ENCODE measurements around the gene C2orf74. TPM values are rescaled to one million over a fixed set of nuclear protein-coding genes. Genes with fewer than 3 reads are reported as not detected.

Gene C2orf74
- polyA plus RNA-seq, 1 donor (not counting 4 experiments of a cell fraction or from before 2014, with no cell fraction given): 24.3 TPM

- no peaks in the 10 kb centered on the region for H3K36me3 ChIP-seq (ENCODE audit: control insufficient read depth in 2 of 2, extremely low read depth in 1 of 2, insufficient read depth in 2 of 2, low read length in 2 of 2)
- H3K4me3 ChIP-seq (ENCODE audit: control insufficient read depth in 2 of 3, extremely low read depth in 1 of 3, insufficient read depth in 2 of 3, low read depth in 1 of 3, low read length in 3 of 3): no peak overlapping the region
- H3K27ac ChIP-seq (ENCODE audit: control insufficient read depth, insufficient read depth, low read length): no peak overlapping the region
- H3K4me2 ChIP-seq (ENCODE audit: control insufficient read depth, extremely low read depth, insufficient read depth, low read depth, low read length): no peak overlapping the region
- H3K9ac ChIP-seq (ENCODE audit: control insufficient read depth, extremely low read depth, insufficient read depth, low read length): no peak overlapping the region
- DNase-seq (ENCODE audit: low read depth, low spot score): no peak
- FAIRE-seq: no peak
- no peaks in the 10 kb centered on the region for H3K79me2 ChIP-seq (ENCODE audit: control insufficient read depth, insufficient read depth, low read length)
- no peaks in the 10 kb centered on the region for H3K27me3 ChIP-seq (ENCODE audit: control insufficient read depth, extremely low read depth, insufficient read depth, low read length)
- no peaks in the 10 kb centered on the region for H3K9me3 ChIP-seq (ENCODE audit: control insufficient read depth, low read depth, low read length)
- H3K9me1 ChIP-seq (ENCODE audit: control insufficient read depth, extremely low read depth, insufficient read depth, low read length): no peaks in the 10 kb centered on the region
- H4K20me1 ChIP-seq (ENCODE audit: control insufficient read depth, extremely low read depth, insufficient read depth, low read length): no peaks in the 10 kb centered on the region
- H3K4me1 ChIP-seq (ENCODE audit: control insufficient read depth, extremely low read depth, insufficient read depth, low read length): no peaks in the 10 kb centered on the region
- H2AFZ ChIP-seq (ENCODE audit: control insufficient read depth, low read length): no peak overlapping the region
- dilution Hi-C loops (cut with MboI; ENCODE audit: extremely low pct_ligation_motif_present, low sequenced_read_pairs): no loop called here
- no peak for TF ChIP-seq EZH2 (IDR thresholded peaks at IDR 0.05; ENCODE audit: low read length)
- TF ChIP-seq, protein P1, sequence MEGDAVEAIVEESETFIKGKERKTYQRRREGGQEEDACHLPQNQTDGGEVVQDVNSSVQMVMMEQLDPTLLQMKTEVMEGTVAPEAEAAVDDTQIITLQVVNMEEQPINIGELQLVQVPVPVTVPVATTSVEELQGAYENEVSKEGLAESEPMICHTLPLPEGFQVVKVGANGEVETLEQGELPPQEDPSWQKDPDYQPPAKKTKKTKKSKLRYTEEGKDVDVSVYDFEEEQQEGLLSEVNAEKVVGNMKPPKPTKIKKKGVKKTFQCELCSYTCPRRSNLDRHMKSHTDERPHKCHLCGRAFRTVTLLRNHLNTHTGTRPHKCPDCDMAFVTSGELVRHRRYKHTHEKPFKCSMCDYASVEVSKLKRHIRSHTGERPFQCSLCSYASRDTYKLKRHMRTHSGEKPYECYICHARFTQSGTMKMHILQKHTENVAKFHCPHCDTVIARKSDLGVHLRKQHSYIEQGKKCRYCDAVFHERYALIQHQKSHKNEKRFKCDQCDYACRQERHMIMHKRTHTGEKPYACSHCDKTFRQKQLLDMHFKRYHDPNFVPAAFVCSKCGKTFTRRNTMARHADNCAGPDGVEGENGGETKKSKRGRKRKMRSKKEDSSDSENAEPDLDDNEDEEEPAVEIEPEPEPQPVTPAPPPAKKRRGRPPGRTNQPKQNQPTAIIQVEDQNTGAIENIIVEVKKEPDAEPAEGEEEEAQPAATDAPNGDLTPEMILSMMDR (optimal IDR thresholded peaks at IDR 0.05 in 1 of 3, IDR thresholded peaks at IDR 0.05 in 1 of 3, conservative IDR thresholded peaks at IDR 0.05 in 1 of 3; ENCODE audit: extremely low read depth in 1 of 3, insufficient read depth in 2 of 3, low read length in 3 of 3): no peak
Measured at GRCh38 chr2:61134141-61134540, 27.8 kb upstream of the C2orf74 start.

DNA sequence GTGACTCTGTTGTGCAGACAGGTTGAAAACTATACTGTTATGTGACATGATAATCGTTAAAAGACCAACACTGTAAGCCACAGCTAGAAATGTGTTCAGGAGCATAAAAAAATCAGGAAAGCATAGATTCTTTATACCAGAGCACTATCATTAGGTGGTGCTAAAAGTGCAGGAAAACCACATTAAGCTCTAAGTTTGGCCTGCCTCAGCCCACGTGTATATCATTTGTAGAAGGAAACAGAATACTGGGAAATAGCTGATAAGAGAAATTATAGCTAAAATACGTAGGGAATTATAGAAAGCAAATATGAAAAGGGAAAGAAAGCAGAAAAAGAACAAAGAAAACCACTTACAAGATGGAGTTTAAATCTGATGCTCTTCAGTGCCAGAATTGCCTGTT, 26.5 kb upstream of the C2orf74 start:
- Histone ChIP-seq H3K4me3 (ENCODE audit: control insufficient read depth in 2 of 3, extremely low read depth in 1 of 3, insufficient read depth in 2 of 3, low read depth in 1 of 3, low read length in 3 of 3) (no peak overlapping the region), H3K4me1 (ENCODE audit: control insufficient read depth, extremely low read depth, insufficient read depth, low read length) (no peaks in the 10 kb centered on the region), H3K36me3 (ENCODE audit: control insufficient read depth in 2 of 2, extremely low read depth in 1 of 2, insufficient read depth in 2 of 2, low read length in 2 of 2) (no peaks in the 10 kb centered on the region), H3K9ac (ENCODE audit: control insufficient read depth, extremely low read depth, insufficient read depth, low read length) (no peak overlapping the region), H3K9me3 (ENCODE audit: control insufficient read depth, low read depth, low read length) (no peaks in the 10 kb centered on the region), H3K9me1 (ENCODE audit: control insufficient read depth, extremely low read depth, insufficient read depth, low read length) (no peaks in the 10 kb centered on the region), H4K20me1 (ENCODE audit: control insufficient read depth, extremely low read depth, insufficient read depth, low read length) (no peaks in the 10 kb centered on the region), H3K79me2 (ENCODE audit: control insufficient read depth, insufficient read depth, low read length) (no peaks in the 10 kb centered on the region), H3K27me3 (ENCODE audit: control insufficient read depth, extremely low read depth, insufficient read depth, low read length) (no peaks in the 10 kb centered on the region), H2AFZ (ENCODE audit: control insufficient read depth, low read length) (peak overlapping the region; percentile 16), H3K27ac (ENCODE audit: control insufficient read depth, insufficient read depth, low read length) (no peak overlapping the region), H3K4me2 (ENCODE audit: control insufficient read depth, extremely low read depth, insufficient read depth, low read depth, low read length) (no peak overlapping the region)
- TF ChIP-seq, protein P1 (optimal IDR thresholded peaks at IDR 0.05 in 1 of 3, IDR thresholded peaks at IDR 0.05 in 1 of 3, conservative IDR thresholded peaks at IDR 0.05 in 1 of 3; ENCODE audit: extremely low read depth in 1 of 3, insufficient read depth in 2 of 3, low read length in 3 of 3): peak in 1 of 3 experiments; percentile 31
- TF ChIP-seq EZH2 (IDR thresholded peaks at IDR 0.05; ENCODE audit: low read length): no peak
- FAIRE-seq (no peak), DNase-seq (ENCODE audit: low read depth, low spot score) (no peak)
- dilution Hi-C loops (cut with MboI; ENCODE audit: extremely low pct_ligation_motif_present, low sequenced_read_pairs): no loop called here
